ENCODE measurements around the gene HIGD2B. TPM values are rescaled to one million over a fixed set of nuclear protein-coding genes. Genes with fewer than 3 reads are reported as not detected.
"Not testable (repeated sequence)": the region's sequence is repeated elsewhere in the genome, so short reads cannot be mapped to it uniquely, and the experiment has no call there.

The HIGD2B gene, protein sequence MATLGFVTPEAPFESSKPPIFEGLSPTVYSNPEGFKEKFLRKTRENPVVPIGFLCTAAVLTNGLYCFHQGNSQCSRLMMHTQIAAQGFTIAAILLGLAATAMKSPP
- not detected for total RNA-seq
- long read RNA-seq = 0 reads

GRCh38 chr15:72685925-72686794 is at the start of gene HIGD2B, which contains the start of gene BBS4:
Gene HIGD2B (minus strand): TSS chr15:72686182. CDS start chr15:72676374, 9,808 bp downstream.
Gene BBS4 (plus strand): TSS chr15:72686207. CDS start chr15:72686228, 21 bp downstream.
- intact Hi-C loops (cut with DNase I) = no loop called here
- DNase-seq (peak; percentile 91), ATAC-seq (peak; percentile 99)

DNA sequence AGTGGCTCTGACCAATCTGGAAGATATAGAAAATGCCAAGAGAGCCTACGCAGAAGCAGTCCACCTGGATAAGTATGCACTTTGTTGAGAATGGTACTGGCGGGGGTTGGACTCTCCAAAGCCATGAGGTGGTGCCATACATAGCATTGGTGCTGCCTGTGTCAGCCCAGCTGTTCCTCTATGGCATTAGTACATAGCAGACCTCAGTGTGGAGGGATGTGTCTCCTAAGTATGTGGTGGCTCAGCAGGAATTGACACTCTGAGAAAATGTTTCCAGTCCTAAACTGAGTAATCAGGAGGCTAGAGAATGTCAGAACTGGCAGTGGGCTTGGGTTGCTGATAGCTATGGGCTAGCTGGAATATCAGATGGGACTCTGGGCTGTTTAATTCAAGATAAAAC is 49.1 kb upstream of the HIGD2B start:
- intact Hi-C loops (cut with DNase I) = no loop called here
- DNase-seq (no peak), ATAC-seq (no peak)

GRCh38 chr15:72733941-72734738 is 48.2 kb upstream of the HIGD2B start:
- intact Hi-C loops (cut with DNase I) = no loop called here
- ATAC-seq (no peak), DNase-seq (no peak)

DNA sequence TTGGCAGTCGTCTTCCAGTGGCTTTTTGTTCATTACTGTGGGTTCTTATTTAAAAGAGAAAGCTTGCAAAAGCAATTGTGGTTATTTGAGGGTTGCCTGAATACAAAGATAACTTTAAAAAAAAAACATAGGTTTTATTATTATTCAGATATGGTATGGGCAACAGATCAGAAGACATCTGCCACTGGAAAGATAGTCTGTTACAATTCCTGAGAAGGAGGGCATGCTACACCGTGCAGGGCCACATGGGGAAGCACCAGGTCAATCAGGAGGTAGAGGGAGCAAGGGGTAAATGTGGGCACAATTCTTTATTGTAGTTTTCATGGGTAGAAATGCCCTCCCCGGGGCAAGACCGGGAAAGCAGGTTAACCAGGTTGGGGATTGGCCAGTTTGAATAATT is 46.5 kb upstream of the HIGD2B start:
- ATAC-seq = no peak
- intact Hi-C loops (cut with DNase I) = no loop called here
- no peak for DNase-seq

DNA sequence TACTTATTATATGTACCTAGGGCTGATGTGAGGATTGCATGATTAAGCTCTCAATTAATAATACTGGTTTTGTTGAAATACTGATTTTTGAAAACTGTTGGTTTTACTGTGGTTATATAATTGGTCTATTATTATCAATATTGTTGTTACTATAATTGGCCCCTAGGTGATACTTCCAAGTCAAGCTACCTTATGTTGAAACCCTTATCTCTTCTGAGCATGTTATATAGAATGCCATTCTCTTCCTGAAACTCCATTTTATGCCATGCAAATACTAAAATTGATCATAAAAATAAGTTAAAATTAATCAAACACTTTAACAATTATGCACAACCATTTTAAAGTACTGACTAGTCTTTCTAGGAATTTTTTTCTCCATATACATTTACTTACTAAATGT is 46.1 kb upstream of the HIGD2B start:
- DNase-seq (no peak), ATAC-seq (no peak)
- intact Hi-C loops (cut with DNase I) = no loop called here

DNA sequence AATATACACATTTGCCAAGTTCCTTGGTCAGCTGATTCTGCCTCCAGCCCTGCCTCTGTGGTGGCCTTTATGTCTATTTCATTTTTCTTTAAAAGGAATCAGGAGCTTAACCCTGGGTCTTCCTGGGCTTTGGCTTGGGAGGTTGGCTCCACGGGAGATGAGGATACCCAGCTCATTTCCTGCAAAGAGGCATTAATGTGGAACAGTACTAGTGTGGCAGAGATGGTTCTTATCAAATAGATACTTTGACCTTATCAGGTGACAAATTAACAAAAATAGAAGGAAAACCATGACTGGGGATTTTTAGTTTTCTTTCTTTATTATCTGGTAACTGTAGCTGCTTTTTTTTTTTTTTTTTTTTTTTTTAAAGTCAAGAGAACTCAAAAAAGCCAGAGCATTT is 42.8 kb upstream of the HIGD2B start:
- ATAC-seq (no peak), DNase-seq (no peak)
- intact Hi-C loops (cut with DNase I) = loop anchor here in 1 of 2 donors (10.0 kb wide), 2 partner anchors 356 to 546 kb away; no protein-coding TSS in a partner anchor

DNA sequence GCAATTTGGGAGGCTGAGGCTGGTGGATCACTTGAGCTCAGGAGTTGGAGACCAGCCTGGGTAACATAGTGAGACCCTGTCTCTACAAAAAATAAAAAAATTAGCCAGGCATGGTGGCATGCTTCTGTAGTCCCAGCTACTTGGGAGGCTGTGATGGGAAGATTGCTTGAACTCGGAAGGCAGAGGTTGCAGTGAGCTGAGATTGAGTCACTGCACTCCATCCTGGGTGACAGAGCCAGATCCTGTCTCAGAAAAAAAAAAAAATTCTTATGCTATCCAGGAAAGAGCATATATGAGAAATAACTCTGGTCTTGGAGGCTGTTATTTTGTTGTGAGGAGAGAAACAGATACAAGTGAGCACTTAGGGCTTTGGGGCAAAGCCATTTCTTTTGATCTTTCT is 42.3 kb upstream of the HIGD2B start:
- ATAC-seq, DNase-seq: not testable (repeated sequence)
- intact Hi-C loops (cut with DNase I) = loop anchor here in 1 of 2 donors (10.0 kb wide), 2 partner anchors 357 to 547 kb away; no protein-coding TSS in a partner anchor

DNA sequence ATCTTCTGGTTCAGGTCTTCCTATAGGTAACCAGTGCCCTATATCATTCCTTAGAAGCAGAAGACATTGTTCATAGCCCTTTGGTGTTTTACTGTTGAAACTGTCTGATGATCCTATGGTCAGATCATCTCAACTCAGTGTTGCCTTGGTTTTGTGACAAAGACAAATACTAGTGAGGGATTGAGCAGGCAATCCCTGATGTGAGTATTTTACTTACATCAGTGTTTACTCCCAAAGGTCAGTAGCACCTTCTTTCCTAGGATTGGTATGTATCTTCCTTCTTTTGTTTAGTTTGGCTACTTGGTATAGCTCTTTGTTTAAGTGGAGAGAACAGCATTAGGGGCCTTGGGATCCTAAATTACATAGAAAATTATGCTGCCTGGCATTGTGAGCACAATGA is 41.2 kb upstream of the HIGD2B start:
- no peak for DNase-seq
- intact Hi-C loops (cut with DNase I) = loop anchor here in 1 of 2 donors (10.0 kb wide), 2 partner anchors 358 to 548 kb away; no protein-coding TSS in a partner anchor
- ATAC-seq = no peak

- ATAC-seq, DNase-seq: not testable (repeated sequence)
- intact Hi-C loops (cut with DNase I) = loop anchor here in 1 of 2 donors (10.0 kb wide), 2 partner anchors 359 to 549 kb away; no protein-coding TSS in a partner anchor
These were observed 39.9 kb upstream of the HIGD2B start for GRCh38 chr15:72725851-72726250.

GRCh38 chr15:72725446-72725845 is 39.5 kb upstream of the HIGD2B start:
- no peak for DNase-seq
- ATAC-seq = no peak
- intact Hi-C loops (cut with DNase I) = loop anchor here in 1 of 2 donors (10.0 kb wide), 2 partner anchors 359 to 549 kb away; no protein-coding TSS in a partner anchor

DNA sequence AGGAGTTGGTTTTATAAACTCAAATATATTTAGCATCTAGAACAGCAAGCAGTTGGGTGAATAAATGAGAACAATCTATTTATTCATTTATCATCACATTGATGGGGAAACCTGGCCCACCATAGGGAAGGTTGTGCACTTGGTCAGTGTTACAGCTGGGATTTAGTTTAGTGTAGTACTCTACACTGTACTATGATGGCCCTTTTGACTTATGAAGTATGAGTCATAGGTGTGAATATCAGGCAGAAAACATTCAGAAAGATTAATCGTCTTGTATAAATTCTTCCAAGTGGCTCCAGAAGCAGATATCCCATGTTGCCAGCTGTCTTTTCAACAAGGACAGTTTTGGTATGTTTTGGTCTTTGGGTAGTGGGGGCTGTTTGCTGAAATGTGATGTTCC is 38.0 kb upstream of the HIGD2B start:
- intact Hi-C loops (cut with DNase I) = loop anchor here in 1 of 2 donors (10.0 kb wide), 2 partner anchors 361 to 551 kb away; no protein-coding TSS in a partner anchor
- ATAC-seq (no peak), DNase-seq (no peak)

- intact Hi-C loops (cut with DNase I) = loop anchor here in 1 of 2 donors (10.0 kb wide), 2 partner anchors 363 to 553 kb away; no protein-coding TSS in a partner anchor
- DNase-seq (peak; percentile 53), ATAC-seq (peak in 1 of 2 donors; percentile 41)
These were observed 36.2 kb upstream of the HIGD2B start for GRCh38 chr15:72722071-72722696.

DNA sequence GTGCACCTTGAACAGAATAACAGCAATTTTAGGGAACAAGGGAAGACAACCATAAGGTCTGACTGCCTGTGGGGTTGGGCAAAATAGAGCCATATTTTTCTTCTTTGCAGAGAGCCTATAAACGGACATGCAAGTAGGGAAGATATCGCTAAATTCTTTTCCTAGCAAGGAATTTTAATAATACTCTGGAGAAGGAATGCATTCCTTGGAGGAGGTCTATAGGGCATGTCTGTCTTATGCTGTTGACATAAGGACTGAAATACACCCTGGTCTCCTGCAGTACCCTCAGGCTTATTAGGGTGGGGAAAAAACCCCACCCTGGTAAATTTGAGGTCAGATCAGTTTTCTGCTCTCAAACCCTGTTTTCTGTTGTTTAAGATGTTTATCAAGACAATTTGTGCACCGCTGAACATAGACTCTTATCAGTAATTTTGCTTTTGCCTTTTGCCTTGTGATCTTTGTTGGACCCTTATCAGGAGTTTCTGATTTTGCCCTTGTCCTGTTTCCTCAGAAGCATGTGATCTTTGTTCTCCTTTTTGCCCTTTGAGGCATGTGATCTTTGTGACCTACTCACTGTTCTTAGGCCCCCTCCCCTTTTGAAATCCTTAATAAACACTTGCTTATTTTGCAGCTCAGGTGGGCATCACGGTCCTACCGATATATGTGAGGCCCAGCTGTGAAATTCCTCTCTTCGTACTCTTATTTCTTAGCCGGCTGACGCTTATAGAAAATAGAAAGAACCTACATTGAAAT is 22.7 kb upstream of the HIGD2B start:
- intact Hi-C loops (cut with DNase I); ATAC-seq; DNase-seq: not testable (repeated sequence)

- no peak for ATAC-seq
- intact Hi-C loops (cut with DNase I) = no loop called here
These were observed 20.3 kb upstream of the HIGD2B start for GRCh38 chr15:72706266-72706665.

DNA sequence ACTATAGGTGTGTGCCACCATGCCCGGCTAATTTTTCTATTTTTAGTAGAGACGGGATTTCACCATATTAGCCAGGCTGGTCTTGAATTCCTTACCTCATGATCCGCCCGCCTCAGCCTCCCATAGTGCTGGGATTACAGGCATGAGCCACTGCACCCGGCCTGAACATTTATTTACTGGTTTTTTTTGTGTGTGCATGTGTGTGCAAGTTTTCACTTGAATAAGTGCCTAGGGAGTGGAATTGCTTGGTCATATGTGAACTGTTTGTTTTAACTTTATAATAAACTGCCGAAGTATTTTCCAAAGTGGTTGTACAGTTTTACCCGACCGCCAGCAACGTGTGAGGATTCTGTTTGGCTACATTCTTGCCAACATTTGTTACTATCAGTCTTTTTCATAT is 14.1 kb upstream of the HIGD2B start:
- no peak for DNase-seq
- intact Hi-C loops (cut with DNase I) = no loop called here
- no peak for ATAC-seq

More at GRCh38 chr15:72706266-72706665, 20.3 kb upstream of the HIGD2B start:
- no peak for DNase-seq

GRCh38 chr15:72698938-72699337 is 13.0 kb upstream of the HIGD2B start:
- DNase-seq = no peak
- no peak for ATAC-seq
- intact Hi-C loops (cut with DNase I) = no loop called here

DNA sequence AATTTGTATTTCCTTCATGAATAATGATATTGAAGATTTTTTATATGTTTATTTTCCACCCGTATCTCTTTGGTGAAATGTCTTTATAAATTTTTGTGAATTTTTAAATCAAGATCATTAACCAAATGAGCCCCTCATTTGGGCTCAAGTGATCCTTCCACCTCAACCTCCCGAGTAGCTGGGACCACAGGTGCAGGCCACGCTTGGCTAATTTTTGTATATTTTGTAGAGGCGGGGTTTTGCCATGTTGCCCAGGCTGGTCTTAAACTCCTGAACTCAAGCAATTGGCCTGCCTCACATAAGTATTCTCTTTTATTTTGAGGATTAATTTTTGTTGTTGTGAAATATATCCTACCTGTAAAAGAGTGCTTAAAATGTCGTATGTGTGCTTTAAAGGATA is 5.0 kb upstream of the HIGD2B start:
- intact Hi-C loops (cut with DNase I) = no loop called here
- DNase-seq (no peak), ATAC-seq (no peak)

- ATAC-seq (no peak), DNase-seq (no peak)
- intact Hi-C loops (cut with DNase I) = no loop called here
These were observed 2.7 kb upstream of the HIGD2B start for GRCh38 chr15:72688697-72689096.
